ENCODE results near the gene FOXR2. TPM values are rescaled to one million over a fixed set of nuclear protein-coding genes. Genes with fewer than 3 reads are reported as not detected.

Gene FOXR2, protein sequence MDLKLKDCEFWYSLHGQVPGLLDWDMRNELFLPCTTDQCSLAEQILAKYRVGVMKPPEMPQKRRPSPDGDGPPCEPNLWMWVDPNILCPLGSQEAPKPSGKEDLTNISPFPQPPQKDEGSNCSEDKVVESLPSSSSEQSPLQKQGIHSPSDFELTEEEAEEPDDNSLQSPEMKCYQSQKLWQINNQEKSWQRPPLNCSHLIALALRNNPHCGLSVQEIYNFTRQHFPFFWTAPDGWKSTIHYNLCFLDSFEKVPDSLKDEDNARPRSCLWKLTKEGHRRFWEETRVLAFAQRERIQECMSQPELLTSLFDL
- total RNA-seq (2022; extraction: Qiagen RNA extraction; ENCODE audit: low read depth), result not detected in 5 replicates

GRCh38 chrX:55623100-55623499, at the start of gene FOXR2:
FOXR2 (plus strand) TSS chrX:55623400; CDS start chrX:55623712, 312 bp downstream.

Other genes starting within 250 kb of the FOXR2 start
- 5.9 to 7.2 TPM (median 6.7 TPM) in 5 replicates for gene MAGEH1, start 171.3 kb upstream of the FOXR2 start, total RNA-seq (2022; extraction: Qiagen RNA extraction; ENCODE audit: low read depth)
- gene USP51, start 133.6 kb upstream of the FOXR2 start, total RNA-seq (2022; extraction: Qiagen RNA extraction; ENCODE audit: low read depth), result 0.32 to 0.78 TPM (median 0.59 TPM) in 5 replicates
- gene RRAGB, start 94.3 kb downstream of the FOXR2 start, total RNA-seq (2022; extraction: Qiagen RNA extraction; ENCODE audit: low read depth), result 10.0 to 15.6 TPM (median 12.8 TPM) in 5 replicates